RPMI7951 (cell line): ENCODE data around the gene SEC14L3. TPM values are rescaled to one million over a fixed set of nuclear protein-coding genes. Genes with fewer than 3 reads are reported as not detected.

ENCODE experiments used
- DNase-seq: peaks from one replicate; pipeline ENCODE4 v3.0.0-alpha.2; 2012; ENCODE audit warnings: low read depth
- total RNA-seq: library from RNA; depleted of rRNA; stranded (reverse); fragments of >200 nt; shearing (Covaris generic); gene quantifications from 2 replicates; pipeline ENCODE4 v1.2.3, GENCODE V29; 2014

SEC14L3 gene
- total RNA-seq, 1 experiment from 2014 or later: not detected

DNA sequence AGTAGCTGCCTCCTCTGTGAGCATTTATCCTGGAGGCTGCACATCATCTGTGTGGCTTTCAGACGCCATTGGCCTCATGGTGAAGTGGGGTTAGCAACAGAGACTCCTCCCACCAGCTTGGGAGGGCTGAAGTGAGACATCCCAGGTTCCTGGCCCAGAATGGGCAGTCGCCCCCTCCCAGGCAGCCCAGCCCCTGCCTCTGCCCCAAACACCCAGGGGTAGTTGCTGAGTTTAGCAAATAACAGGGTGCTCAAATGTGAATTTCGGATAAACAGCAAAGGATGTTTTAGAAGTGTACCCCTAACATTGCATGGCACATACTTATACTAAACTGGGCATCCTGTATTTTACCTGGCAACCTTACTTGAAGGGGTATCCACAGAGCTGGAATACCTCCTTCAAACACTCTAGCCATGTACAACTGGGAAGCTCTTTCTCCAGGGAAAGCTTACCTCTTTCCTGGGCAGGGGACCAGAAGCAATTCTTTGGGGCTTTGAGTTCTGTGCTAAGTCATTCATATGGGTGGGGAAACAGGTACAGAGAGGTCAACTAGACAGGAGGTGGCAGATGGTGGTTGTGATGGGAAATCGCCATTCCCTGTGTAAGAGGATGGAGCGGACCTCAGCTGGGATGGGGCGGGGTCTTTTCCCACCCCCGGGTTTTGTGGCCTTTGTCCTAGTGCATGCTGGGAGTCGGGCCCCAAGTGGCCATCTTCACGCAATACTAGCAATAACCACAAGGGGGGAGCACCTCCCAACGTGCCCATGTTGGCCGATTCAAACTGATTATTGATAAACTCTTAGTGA is 27.0 kb downstream of the SEC14L3 start:
- peak; percentile 49 for DNase-seq

DNA sequence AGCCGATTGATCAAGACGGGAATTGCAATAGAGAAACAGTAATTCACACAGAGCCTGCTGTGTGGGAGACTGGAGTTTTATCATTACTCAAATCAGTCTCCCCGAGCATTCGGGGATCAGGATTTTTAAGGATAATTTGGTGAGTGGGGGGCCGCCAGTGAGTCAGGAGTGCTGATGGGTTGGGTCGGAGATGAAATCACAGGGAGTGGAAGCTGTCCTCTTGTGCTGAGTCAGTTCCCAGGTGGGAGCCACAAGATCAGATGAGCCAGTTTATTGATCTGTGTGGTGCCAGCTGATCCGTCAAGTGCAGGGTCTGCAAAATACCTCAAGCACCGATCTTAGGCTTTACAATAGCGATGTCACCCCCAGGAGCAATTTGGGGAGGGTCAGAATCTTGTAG is 30.7 kb downstream of the SEC14L3 start:
- DNase-seq: no peak

DNA sequence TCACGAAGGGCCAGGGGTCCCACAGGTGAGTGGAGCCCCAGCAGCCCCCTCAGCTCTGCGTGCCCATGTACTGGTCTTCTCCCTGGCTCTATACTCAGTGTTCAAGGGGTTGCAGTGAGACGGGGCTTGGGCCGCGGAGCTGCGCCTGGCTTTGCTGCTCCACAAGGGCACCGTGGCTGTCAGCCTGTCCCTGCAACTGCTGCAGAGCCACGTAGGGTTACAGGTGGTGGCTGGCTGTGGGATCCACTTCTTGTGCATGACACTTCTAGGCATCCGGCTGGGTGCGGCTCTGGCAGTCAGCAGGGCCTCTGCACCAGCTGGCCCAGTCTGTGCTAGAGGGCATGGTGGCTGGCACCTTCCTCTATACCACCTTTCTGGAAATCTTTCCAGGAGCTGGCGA is 32.0 kb downstream of the SEC14L3 start:
- no peak for DNase-seq

DNA sequence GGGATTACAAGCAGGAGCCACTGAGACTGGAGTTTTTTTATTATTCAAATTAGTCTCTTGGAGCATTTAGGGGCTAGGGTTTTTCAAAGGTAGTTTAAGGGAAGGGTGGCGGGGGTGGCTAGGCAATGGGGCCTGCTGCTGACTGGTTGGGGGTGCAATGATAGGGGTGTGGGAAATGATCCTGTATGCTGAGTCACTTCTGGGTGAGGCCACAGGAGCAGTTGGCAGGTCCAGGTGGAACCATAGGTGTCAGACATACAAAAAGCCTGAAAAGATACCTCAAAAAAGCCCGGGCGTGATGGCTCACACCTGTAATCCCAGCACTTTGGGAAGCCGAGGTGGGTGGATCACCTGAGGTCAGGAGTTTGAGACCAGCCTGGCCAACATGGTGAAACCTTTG is 32.6 kb downstream of the SEC14L3 start:
- no peak for DNase-seq

DNA sequence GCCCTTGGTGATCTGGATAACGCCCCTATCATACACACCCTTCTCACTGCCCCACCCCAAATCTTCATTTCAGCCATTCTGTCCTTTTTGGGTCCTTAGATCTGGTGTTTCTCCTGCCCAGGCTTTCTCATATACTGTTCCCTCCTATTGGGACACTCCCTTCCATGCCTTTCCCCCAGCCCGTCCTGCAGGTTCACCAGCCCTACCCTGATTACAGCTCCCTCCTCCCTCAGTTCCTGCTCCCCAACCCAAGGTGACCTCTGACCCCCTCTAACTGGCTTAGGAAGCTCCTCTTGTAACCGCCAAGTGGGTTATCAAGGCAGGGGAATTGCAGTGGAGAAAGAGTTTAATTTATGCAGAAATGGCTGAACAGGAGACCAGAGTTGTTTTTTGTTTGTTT is 33.3 kb downstream of the SEC14L3 start:
- DNase-seq: no peak

DNA sequence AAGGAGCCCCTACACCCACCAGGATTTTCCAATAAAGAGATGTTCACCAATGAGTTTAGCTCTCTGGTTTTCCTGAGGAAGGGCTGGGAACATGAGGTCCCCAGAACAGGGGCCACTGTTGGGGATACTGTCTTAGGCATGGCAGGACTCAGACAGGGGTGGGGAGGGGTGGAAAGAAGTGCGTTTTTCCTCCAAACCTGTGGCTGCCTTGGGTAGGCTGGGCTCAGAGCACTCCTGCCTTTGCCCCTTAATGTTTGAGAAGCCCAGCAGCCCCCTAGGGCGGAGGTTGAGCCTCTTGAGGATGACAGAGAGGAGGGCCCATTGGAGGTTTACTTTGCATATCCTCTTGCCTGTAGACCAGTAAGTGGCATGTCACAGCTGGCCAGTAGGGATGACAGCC is 35.6 kb downstream of the SEC14L3 start:
- no peak for DNase-seq

DNA sequence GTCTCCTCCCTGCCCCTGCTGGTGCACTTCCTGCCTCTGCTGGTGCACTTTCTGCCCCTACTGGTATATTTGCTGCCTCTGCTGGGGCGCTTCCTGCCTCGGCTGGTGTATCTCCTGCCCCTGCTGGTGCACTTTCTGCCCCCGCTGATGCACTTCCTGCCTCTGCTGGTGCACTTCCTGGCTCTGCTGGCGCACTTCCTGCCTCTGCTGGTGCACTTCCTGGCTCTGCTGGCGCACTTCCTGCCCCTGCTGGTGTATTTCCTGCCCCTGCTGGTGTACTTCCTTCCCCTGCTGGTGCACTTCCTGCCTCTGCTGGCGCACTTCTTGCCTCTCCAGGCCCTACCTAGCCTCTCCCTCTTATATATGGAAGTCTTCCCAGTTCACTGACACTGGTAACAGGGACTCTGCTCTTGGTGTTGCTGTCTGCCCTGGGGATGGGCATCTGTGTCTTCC is 36.1 kb downstream of the SEC14L3 start:
- DNase-seq: no peak

DNA sequence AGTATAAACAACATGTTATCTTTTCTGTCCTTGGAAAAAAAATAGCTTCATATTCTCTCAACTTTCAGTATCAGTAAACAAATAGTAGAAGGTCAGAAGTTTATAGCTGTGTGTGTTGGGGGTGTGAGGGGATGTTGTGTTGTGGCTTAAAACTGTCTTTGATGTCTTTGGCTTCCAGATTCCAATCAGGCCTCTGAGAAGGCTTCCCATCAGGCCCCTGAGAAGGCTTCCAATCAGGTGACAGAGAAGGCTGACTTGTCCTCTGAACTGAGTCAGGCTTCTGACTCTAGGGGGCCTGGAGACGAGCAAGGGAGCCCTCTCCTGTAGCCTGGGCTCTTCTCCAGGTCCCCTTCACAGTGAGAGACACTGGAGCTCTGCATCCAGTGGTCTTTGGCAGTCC is 37.0 kb downstream of the SEC14L3 start:
- DNase-seq: no peak

DNA sequence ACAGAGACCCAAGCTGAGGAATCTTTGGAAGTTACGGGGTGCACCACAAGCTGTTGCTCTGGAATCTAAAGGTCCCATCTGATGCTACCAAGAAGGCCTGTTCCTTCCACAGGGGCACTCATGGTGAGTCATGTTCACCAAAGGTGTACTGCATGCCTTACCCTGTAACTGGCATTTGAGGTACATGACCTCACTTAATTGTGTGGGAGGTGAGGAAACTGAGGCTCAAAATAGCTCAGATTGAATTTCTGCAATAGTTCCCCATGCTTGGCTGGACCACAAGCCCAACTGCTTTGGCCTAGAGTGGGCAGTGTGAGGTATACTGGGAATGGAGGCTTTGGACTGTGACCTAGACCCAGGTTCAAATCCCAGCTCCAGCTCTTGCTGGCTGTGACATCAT is 38.0 kb downstream of the SEC14L3 start:
- no peak for DNase-seq

DNA sequence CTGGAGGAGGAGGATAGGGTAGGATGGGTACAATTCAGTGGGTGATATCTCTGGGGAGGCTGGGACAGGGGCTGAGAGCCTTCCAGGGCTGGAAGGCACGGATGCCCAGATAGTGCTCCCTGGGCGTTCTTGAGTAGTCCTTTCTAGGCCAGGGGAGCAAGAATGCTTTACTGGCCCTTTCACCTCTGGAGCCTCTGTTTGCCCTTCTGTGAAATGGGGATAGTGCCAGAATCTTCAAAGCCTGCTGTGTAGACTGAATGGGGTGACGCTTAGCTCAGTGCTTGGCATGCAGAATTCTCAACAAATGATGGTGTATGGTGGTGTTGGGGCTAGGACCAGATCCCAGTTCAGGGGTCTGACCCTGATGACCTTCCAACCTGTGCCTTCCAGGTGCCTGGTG is 38.6 kb downstream of the SEC14L3 start:
- DNase-seq: no peak

DNA sequence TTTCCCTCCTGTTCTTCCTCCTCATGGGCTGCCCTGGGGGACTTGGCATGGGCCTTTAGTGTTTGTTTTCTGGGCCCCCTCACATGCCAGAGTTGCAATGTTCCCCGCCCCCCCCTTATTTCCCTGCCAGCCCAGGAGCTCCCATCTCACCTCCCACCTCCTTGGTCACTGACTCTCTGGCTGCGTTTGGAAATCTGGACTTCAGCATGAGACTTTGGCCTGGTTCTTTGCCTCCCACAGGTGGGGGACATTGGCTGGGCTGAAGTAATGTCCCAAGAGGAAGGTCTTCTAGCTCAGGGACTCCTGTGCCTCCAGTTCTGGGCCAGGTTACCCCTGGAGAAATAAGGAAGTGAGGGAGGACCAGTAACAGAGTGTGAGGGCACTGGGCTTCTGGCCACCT is 39.3 kb downstream of the SEC14L3 start:
- no peak for DNase-seq

DNA sequence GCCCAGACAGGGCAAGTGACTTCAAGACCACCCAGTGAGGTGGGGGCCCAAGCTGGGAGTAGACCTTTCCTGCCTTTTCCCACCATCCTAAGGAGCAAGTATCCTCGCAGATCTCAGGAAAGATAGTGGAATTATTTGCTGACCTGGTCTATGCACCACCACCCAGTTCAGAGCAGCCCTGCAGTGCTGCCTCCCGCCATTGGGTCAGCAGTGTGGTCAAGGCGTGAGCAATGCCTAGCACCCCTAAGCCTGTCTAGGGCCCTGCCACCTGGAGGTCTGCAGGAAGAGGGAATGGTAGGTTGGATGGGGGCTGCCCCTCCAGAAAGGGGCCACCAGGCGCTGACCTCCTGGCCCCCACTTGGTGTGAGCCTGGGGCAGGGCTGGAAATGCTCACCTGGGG is 39.7 kb downstream of the SEC14L3 start:
- no peak for DNase-seq

DNA sequence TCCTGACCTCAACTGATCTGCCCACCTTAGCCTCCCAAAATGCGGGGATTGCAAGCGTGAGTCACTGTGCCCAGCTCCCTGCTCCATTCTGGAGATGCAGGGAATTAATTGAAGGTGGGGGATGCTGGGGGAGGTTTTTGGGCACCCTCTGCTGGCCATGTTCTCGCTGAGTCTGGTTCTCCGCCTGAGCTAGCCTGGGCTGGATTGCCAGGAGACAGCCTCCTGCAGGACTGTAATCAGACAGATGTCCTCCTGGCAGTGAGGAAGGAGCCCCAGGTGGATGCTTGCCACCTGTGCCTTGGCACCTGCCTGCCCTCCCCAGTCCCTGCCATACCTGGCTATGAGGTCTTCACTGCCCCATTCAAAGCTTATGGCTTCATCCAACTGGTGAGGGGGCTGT is 40.9 kb downstream of the SEC14L3 start:
- no peak for DNase-seq

DNA sequence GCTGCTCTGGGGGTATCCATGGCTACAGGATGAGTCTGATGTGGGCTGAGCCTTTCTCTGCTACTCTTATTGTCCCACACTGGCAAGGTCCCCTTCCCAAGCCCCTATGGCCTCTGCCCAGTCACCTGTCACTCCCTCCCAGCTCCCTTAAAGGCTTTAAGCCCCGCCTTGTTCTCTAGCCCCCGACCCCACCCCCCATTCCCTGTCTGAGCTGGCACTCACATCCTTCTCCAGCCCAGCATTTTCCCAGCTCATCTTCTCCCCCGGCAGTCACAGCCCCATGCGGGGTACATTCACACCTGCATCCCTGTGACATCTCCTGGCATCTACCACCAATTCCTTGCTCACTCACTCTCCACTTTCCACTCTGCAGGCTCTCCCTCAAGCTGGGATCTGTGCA is 41.9 kb downstream of the SEC14L3 start:
- no peak for DNase-seq

DNA sequence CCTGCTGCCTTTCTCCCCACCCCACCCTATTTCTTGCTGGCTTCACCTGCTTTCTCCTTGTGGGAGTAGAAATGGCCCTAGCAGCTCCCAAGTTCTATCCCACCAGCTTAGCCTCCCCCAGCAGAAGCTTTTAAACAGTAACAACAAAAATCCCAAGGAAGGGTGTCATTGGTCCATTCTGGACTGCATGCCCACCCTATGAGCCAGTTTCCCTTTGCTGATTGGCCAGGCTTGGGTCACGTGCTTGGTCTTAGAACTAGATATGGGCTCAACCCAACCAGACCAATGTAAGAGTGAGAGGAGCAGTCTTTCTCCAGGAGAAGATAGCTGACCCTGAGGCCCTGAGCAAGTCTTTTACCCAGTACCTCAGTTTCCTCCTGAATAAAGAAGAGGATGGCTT is 43.9 kb downstream of the SEC14L3 start:
- no peak for DNase-seq

DNA sequence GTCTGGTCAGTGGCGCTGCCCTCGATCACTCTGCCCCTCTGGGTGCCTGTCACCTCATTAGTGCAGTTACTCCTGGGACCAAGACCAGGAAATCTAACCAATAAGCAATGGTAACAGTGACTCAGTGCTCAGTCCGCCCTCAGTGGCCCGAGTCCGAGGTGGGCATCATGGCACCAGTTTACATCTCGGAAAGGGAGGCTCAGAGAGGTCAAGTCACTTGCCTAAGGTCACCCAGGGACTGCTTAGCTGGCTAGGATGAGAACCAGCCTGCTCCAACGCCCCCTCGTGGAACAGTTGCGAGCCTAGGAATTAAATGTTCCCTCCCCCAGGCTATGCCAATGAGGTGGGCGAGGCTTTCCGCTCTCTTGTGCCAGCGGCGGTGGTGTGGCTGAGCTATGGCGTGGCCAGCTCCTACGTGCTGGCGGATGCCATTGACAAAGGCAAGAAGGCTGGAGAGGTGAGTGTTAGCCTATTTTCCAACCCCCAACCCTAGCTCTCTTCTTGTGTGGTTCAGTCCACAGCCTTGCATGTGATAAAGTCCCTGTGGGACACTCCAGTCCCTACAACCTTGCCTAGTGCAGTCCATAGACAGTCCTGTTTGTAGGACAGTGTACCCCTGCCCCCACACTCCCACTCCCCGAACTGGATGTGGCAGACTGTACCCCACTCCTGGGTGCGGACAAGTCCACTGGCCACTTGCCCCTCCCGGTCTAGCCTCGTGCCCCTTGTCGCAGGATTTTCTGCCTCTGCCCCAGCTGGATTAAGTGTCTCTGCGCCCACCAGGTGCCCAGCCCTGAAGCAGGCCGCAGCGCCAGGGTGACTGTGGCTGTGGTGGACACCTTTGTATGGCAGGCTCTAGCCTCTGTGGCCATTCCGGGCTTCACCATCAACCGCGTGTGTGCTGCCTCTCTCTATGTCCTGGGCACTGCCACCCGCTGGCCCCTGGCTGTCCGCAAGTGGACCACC is 45.1 kb downstream of the SEC14L3 start:
- peak; percentile 79 for DNase-seq

DNA sequence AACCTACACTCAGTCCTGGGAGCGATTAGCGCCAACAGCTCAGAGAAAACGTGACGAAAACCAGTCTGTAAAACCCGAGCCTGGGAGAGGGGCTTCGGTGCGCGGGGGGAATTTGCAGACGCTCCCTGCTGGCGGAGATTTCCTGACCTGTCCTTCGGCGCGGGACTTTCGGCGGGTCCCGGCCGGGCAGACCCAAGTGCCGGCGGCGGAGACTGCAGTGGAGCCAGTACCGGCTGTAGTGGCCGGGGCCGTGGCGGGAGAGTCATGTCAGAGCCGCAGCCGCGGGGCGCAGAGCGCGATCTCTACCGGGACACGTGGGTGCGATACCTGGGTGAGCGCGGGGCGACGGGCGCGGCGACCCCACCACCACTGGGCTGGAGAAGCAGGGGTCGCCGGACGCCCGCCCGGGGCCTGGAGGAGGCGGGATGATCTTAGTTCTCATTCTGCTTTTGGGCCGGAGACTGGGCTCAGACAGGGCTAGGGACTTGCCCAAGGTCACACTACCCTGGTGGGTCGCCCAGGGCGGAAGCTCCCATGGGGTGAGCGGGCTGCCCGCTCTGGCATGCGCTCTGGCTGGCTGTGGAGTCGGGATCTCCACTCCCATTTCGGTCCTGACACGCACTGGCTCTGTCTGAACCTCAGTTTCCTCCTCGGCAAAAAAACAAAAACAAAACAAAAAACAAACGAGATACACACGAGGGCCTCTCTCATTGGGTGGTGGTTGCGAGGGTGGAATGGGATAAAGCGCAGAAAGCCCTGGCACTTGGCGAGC is 46.0 kb downstream of the SEC14L3 start, which contains the start of gene MTFP1:
MTFP1 (plus strand) TSS at position 153 of the 772 bp plus-strand sequence; CDS start at position 265, 112 bp downstream.
- peak; percentile 75 for DNase-seq

DNA sequence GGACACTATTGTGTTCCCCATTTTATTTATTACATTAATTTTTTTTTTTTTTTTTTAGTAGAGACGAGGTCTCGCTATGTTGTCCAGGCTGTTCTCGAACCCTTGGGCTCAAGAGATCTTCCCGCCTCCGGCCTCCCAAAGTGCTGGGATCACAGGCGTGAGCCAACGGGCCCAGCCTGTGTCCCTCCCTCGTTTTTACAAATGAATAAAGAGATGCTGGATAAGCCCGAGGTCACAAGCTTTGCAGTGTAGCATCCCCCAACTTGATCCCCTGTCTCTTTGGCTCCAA is 46.5 kb downstream of the SEC14L3 start:
- no peak for DNase-seq

DNA sequence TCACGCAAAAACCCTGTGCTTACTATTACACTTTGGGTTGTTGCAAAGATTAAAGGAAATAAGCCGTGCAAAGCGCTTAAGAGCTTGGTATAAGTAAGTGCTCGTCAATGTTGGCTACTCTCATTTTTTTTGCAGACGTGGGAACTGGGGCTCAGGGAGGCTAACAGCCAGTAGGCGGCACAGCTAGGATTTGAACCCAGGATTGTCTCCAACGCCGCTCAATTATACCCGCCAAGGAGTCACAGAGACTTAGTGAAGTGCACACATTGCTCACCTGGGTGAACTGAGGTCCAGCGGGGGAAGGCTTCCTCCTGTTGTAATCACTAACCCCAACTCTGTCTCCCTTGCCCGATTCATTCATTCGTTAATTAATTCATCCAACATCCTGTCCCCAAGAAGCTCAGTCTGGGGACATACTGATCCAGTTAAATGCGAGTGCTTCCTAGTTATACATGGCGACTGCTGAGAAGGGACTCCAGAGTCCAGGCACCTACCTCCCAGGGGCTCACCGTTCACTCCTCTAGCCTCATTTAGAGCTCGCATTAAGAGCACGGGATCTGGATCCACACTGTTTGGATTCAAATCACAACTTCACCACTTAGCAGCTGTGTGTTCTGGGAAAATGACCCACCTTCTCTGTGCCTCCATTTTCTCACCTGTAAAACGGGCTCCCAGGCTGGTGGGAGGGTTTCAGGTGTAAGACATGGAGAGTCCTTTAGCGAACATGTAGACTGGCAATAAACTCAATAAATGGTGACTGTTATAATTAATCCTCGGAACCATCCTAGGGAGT is 47.1 kb downstream of the SEC14L3 start:
- DNase-seq: peak; percentile 42

DNA sequence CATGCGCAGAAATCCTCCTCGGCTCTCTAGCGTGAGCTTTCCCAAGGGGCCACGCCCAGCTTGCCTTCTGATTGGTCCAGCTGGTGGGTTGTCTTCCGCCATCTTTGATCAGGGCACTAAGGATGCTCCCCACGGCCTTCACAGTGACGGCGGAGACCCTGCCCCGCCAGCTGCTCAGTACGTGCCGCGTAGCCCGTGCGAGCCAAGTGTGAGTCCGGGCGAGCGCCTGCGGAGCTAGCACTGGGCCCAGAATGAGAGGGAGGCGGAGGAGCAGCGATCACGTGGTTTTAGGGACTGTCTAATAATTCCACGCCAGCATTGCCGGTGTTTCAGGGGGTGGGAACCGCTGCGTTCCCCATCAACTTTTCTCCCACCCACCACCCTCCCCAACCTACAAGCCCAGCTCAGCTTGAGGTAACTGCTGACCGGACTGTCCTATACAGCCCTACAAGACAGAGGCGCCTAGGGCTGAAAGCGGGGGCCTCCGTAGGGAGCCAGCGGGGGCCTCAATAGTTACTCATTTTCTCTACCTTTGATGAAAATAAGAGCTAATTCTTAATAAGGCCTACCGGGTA is 47.8 kb downstream of the SEC14L3 start:
- peak; percentile 98 for DNase-seq
